Lower leg skin (tissue), 4 donors: ENCODE results near the gene SLC25A26. TPM values are rescaled to one million over a fixed set of nuclear protein-coding genes. Genes with fewer than 3 reads are reported as not detected.

Source experiments
- DNase-seq, 2 donors: peaks; one replicate each; pipeline ENCODE4 v3.0.0-alpha.2; 2019; ENCODE audit warnings: low spot score in 2 of 2
- H3K4me3 ChIP-seq: fragments of 200-600 bp; sonication (generic); 2 replicates; pipeline ENCODE4 v1.5.1; 2017; ENCODE audit warnings: mild to moderate bottlenecking, low read depth; ENCODE audit not compliant: poor library complexity, severe bottlenecking
- CTCF ChIP-seq, 3 donors: fragments of 450-650 bp; IDR thresholded peaks; one replicate each; pipeline ENCODE4 v1.5.1; 2016; ENCODE audit warnings: antibody characterized with exemption in 3 of 3, mild to moderate bottlenecking in 3 of 3, moderate library complexity in 2 of 3
- POLR2A ChIP-seq, 2 donors: fragments of 450-650 bp; IDR thresholded peaks; one replicate each; pipeline ENCODE4 v1.6.1; 2016 to 2017; ENCODE audit warnings: antibody characterized with exemption in 2 of 2, mild to moderate bottlenecking in 1 of 2, moderate library complexity in 1 of 2
- WGBS, 2 donors: methylation state at CpG; one replicate each; pipeline ENCODE4 v1.1.5; 2018; 5-methylcytosine and 5-hydroxymethylcytosine counted together
- intact Hi-C: fragments of 100-400 bp; cut with DNase I; formaldehyde crosslinking; loops from one replicate; pipeline ENCODE4 v1.15.0; 2023; ENCODE audit warnings: low total_unique reads
- total RNA-seq, 4 donors: library from RNA; depleted of rRNA; stranded (reverse); fragments of >200 nt; gene quantifications; one replicate each; pipeline ENCODE4 v1.1.0, GENCODE V29; 2016

The SLC25A26 gene
- total RNA-seq, 4 donors from 2014 or later = 13.7 to 29.1 (median 21.9) TPM

- 80 to 83% methylated on average over 11 to 13 of the region's 13 CpGs for WGBS, 2 donors
- peak in 1 of 2 donors; percentile 70 for DNase-seq
- no peak overlapping the region for H3K4me3 ChIP-seq
- no peak for TF ChIP-seq CTCF (IDR thresholded peaks at IDR 0.05)
- intact Hi-C loops = no loop called here
These were observed 181.9 kb downstream of the SLC25A26 start for GRCh38 chr3:66402596-66403290.

GRCh38 chr3:66403323-66403990, 182.7 kb downstream of the SLC25A26 start:
- TF ChIP-seq POLR2A (IDR thresholded peaks at IDR 0.05) (no peak), CTCF (IDR thresholded peaks at IDR 0.05) (no peak)
- intact Hi-C loops = no loop called here
- DNase-seq = peak in 1 of 2 donors; percentile 83
- 72 to 76% methylated on average over 10 to 13 of the region's 13 CpGs for WGBS, 2 donors
- no peak overlapping the region for H3K4me3 ChIP-seq

- intact Hi-C loops = no loop called here
- no peak overlapping the region for H3K4me3 ChIP-seq
- no peak for TF ChIP-seq POLR2A (IDR thresholded peaks at IDR 0.05)
- no peak for TF ChIP-seq CTCF (IDR thresholded peaks at IDR 0.05)
- DNase-seq = peak in 1 of 2 donors; percentile 80
- 68 to 79% methylated on average over 15 of the region's 15 CpGs for WGBS, 2 donors
These were observed 183.4 kb downstream of the SLC25A26 start for GRCh38 chr3:66404197-66404596.

GRCh38 chr3:66404903-66405700, 184.3 kb downstream of the SLC25A26 start:
- intact Hi-C loops = loop anchor here (5.0 kb wide), 1 partner anchor 407 kb away; no protein-coding TSS in a partner anchor
- no peak overlapping the region for H3K4me3 ChIP-seq
- DNase-seq = peak in 1 of 2 donors; percentile 79
- TF ChIP-seq CTCF (IDR thresholded peaks at IDR 0.05) (no peak), POLR2A (IDR thresholded peaks at IDR 0.05) (no peak)
- 90% methylated on average over 32 of the region's 32 CpGs for WGBS, 2 donors

GRCh38 chr3:66405701-66406091, 184.9 kb downstream of the SLC25A26 start:
- intact Hi-C loops = loop anchor here (5.0 kb wide), 1 partner anchor 407 kb away; no protein-coding TSS in a partner anchor
- TF ChIP-seq CTCF (IDR thresholded peaks at IDR 0.05) = no peak
- no peak for TF ChIP-seq POLR2A (IDR thresholded peaks at IDR 0.05)
- WGBS, 2 donors = 66 to 76% methylated on average over 9 to 11 of the region's 11 CpGs
- peak; percentile 37 to 92 for DNase-seq
- H3K4me3 ChIP-seq = no peak overlapping the region
